GM19043 (cell line): Measurements from ENCODE around the gene TMUB1.

Source experiments
- ATAC-seq: cut with Tn5 transposase; IDR thresholded peaks from one replicate; pipeline ENCODE4 v1.9.1; 2021; ENCODE audit warnings: low read depth; ENCODE audit not compliant: unreplicated experiment

The TMUB1 gene

DNA sequence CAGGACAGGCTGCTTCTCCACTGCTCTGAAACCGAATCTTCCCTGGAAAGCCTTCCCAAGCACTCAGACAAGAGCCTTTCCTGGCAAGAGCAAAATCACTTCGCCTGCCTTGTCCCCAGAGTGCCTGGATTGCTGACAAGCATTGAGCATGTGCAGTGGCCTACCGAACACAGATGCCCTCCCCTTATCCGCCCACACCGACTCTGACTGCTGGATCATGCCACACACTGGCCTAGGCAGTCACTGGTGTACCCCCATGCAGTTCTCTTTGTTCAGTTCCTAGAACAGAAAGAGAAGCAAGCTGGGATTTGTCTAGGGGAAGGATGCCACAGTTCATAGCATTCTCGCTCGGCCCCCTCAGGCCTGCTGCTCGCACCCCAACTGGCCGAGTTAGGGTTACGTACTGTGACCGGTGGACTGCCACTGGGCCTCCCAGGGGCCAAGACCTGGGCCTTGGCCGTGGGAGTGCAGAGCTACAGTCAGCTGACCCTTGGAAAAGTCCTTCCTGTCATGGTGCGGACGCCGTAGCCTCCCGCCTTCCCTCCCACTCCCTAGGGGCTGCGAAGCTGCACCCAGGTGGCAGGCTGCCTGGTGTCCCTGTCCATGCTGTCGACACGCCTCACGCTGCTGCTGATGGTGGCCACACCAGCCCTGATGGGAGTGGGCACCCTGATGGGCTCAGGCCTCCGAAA is 48.1 kb downstream of the TMUB1 start:
- no peak for ATAC-seq

DNA sequence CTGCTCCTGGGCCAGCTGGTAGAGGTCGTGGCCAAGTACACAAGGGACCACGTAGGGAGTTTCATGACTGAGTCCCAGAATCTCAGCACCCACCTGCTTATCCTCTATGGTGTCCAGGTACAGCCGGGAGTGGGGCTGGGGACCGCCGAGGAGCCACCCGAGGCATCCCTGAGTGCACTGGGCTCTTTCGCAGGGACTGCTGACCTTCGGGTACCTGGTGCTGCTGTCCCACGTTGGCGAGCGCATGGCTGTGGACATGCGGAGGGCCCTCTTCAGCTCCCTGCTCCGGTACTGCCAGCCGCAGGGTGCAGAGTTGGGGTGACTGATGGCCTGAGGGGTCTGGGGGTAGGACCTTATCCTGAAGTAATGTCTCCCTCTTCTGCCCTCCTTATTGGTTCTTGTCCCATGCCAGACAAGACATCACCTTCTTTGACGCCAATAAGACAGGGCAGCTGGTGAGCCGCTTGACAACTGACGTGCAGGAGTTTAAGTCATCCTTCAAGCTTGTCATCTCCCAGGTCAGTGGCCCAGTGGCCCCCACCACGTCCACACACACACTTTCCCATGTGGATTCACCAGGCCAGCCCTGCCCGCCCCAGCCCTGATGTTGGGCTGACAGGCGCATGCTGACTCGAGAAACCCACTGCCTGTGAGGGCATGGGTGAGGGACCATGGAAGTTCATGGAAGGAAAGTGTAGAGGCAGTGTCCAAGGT is 48.8 kb downstream of the TMUB1 start:
- ATAC-seq = no peak

DNA sequence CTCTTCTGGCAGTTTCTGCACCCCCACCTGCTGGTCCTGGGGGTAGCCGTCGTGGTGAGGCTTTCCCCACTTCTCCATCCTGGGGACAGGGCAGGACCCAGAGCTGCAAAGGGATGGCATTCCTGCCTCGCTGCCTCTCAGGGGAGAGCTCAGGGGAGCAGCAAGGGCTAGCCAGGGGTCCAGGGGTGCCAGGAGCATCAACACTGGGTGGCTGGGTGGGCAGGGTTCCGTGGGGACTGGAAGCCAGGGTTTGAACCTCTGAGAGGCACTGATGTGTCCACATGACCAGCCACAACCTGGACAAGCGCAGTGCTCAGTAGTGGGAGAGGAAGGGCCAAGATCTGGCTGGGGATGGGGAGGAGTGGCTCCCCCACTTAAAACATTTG is 49.4 kb downstream of the TMUB1 start:
- no peak for ATAC-seq

DNA sequence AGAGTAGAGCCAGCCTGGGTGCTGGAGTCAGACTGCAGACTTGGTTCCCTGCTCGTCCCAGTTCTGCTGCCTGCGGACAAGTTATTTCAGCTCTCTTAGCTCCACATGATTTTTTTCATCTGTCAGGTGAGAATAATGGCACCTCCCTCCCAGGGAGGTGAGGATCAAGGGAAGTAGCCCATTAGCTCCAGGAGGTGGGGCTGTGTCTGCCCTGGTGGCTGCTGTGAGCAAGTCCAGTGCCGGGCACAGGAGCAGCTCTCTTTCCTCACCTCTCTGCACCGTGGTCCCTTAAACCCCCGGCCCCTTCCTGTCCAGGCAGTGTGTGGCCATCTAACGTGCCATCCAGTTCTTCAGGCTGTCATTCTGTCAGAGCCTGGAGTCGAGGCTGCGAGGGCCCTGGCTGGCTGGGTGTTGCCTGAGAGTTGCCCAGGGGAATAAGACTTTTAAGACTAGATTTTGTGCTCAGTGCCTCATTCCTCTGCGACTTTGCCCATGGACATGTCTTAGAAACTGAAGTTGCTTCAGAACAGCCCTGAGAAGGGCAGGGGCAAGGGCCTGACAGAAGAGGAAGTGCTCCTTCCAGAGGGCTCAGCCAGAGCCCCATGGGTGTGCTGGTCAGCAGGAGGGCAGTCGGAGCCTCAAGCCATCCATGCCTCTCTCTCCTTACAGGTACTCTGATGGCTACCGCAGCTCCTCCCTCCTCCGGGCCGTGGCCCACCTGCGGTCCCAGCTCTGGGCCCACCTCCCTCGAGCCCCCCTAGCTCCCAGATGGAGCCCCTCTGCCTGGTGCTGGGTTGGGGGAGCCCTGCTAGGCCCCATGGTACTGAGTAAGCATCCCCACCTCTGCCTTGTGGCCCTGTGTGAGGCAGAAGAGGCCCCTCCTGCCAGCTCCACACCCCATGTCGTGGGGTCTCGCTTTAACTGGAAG is 50.1 kb downstream of the TMUB1 start:
- no peak for ATAC-seq
